NCI-H510A (cell line): ENCODE measurements around the gene HMCN2.
A peak's percentile ranks its signal among the peaks of the same experiment; 100 is the strongest.

ENCODE experiments used
- DNase-seq: peaks from one replicate; lab custom pipeline; 2025; lab: John Stamatoyannopoulos, UW

The HMCN2 gene

GRCh38 chr9:130451509-130452388 lies 186.2 kb downstream of the HMCN2 start:
- peak; percentile 73 for DNase-seq

- DNase-seq: no peak
Observed at GRCh38 chr9:130452835-130453234, 187.3 kb downstream of the HMCN2 start.

- no peak for DNase-seq
Observed at GRCh38 chr9:130453487-130453886, 187.9 kb downstream of the HMCN2 start.

GRCh38 chr9:130454096-130454811 lies 188.7 kb downstream of the HMCN2 start:
- no peak for DNase-seq

GRCh38 chr9:130454812-130455325 lies 189.3 kb downstream of the HMCN2 start:
- DNase-seq: no peak

- no peak for DNase-seq
Observed at GRCh38 chr9:130458027-130458803, 192.7 kb downstream of the HMCN2 start.

- no peak for DNase-seq
Observed at GRCh38 chr9:130458804-130459067, 193.2 kb downstream of the HMCN2 start.

- no peak for DNase-seq
Observed at GRCh38 chr9:130459151-130459550, 193.6 kb downstream of the HMCN2 start.

- no peak for DNase-seq
Observed at GRCh38 chr9:130459941-130460669, 194.5 kb downstream of the HMCN2 start.

GRCh38 chr9:130461218-130461630 lies 195.7 kb downstream of the HMCN2 start:
- no peak for DNase-seq

- DNase-seq: no peak
Observed at GRCh38 chr9:130461731-130462130, 196.2 kb downstream of the HMCN2 start.

- no peak for DNase-seq
Observed at GRCh38 chr9:130462685-130463540, 197.4 kb downstream of the HMCN2 start.

- DNase-seq: no peak
Observed at GRCh38 chr9:130463763-130464745, 198.5 kb downstream of the HMCN2 start.

GRCh38 chr9:130465383-130466096 lies 200.0 kb downstream of the HMCN2 start:
- DNase-seq: no peak

GRCh38 chr9:130466537-130467217 lies 201.1 kb downstream of the HMCN2 start:
- DNase-seq: no peak

GRCh38 chr9:130467316-130467715 lies 201.8 kb downstream of the HMCN2 start:
- no peak for DNase-seq

- DNase-seq: no peak
Observed at GRCh38 chr9:130468566-130468965, 203.0 kb downstream of the HMCN2 start.

GRCh38 chr9:130470269-130470668 lies 204.7 kb downstream of the HMCN2 start:
- DNase-seq: no peak
